GM19099 (cell line): ENCODE data around the gene SHB.

Source experiments
- POLR2A ChIP-seq: IDR thresholded peaks from 3 replicates; pipeline ENCODE4 v1.6.1; 2011; ENCODE audit warnings: low read depth; ENCODE audit not compliant: insufficient read length; ENCODE audit errors: extremely low read depth

SHB gene

GRCh38 chr9:38003946-38004808 lies 64.8 kb downstream of the SHB start:
- TF ChIP-seq POLR2A = no peak

DNA sequence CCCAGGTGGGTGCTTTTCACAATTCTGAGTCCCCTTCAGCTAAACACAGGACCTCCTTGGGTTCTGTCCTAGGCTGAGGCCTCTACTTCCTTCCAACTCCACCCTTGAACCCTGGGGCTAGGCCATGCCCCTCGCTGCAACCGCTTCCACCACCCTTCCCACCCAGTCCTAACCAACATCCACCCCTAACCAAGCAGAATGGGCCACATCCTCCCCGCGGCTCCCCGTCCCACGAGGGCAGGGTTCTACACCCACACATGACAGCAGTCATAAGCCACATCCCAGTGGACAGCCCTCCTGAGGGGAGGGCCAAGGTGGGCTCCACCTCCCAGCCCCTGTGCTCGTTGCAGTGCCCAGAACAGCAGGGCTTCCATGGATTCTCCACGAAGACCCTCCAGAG lies 65.8 kb downstream of the SHB start:
- no peak for TF ChIP-seq POLR2A

DNA sequence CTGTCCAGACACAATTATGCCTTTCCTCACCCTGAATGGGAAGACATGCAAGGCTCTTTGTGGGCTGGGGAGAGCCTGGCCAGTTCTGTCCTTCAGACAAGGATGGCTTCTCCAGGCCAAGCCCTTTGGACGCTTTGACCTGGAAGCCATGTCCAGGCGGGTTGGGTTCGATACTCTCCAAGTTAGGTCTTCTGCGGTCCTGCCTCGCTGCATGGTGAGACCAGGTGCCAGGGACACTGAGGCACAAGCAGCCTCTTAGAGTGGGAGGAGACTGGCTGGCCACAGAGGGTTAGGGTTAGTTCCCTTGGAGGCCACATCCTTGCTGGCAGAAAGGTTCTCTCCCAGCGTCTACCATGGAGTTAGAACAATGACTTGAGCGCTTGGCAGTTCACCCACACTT lies 67.6 kb downstream of the SHB start:
- no peak for TF ChIP-seq POLR2A

GRCh38 chr9:38000735-38001134 lies 68.3 kb downstream of the SHB start:
- TF ChIP-seq POLR2A = no peak

GRCh38 chr9:38000332-38000731 lies 68.7 kb downstream of the SHB start:
- TF ChIP-seq POLR2A = no peak

- no peak for TF ChIP-seq POLR2A
Observed at GRCh38 chr9:37999588-38000189, 69.3 kb downstream of the SHB start.

GRCh38 chr9:37998881-37999587 lies 70.0 kb downstream of the SHB start:
- no peak for TF ChIP-seq POLR2A

- no peak for TF ChIP-seq POLR2A
Observed at GRCh38 chr9:37997636-37998374, 71.2 kb downstream of the SHB start.

GRCh38 chr9:37996819-37997217 lies 72.2 kb downstream of the SHB start:
- no peak for TF ChIP-seq POLR2A

- no peak for TF ChIP-seq POLR2A
Observed at GRCh38 chr9:37995961-37996818, 72.8 kb downstream of the SHB start.

DNA sequence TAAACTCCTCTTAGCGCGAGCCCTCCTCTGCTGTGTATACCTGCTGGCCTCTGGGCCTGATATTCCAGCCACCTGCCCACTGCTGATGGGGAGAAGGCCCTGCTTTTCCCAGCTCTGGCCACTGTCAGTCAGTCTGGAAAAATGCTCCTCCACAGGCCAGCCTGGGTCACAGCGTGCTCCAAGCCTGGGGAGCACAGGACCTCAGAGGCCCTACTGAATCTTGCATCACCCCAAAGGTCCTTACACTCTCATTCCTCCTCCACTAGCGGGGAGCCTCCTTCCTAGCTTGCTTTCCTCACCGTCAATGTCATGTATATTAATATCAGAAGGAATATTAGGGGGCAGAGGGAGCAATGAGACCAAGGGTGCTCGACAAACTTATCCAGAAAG lies 73.7 kb downstream of the SHB start:
- TF ChIP-seq POLR2A = no peak

- no peak for TF ChIP-seq POLR2A
Observed at GRCh38 chr9:37994639-37995347, 74.2 kb downstream of the SHB start.

- TF ChIP-seq POLR2A = no peak
Observed at GRCh38 chr9:37992924-37993349, 76.1 kb downstream of the SHB start.
